ENCODE data around the gene DIDO1. TPM values are rescaled to one million over a fixed set of nuclear protein-coding genes. Genes with fewer than 3 reads are reported as not detected.

Gene DIDO1
- total and polyA plus RNA-seq, 2 of the 13 experiments (the other 11 are each of a cell fraction or from before 2014, with no cell fraction given): 75.0 to 75.1 TPM

DNA sequence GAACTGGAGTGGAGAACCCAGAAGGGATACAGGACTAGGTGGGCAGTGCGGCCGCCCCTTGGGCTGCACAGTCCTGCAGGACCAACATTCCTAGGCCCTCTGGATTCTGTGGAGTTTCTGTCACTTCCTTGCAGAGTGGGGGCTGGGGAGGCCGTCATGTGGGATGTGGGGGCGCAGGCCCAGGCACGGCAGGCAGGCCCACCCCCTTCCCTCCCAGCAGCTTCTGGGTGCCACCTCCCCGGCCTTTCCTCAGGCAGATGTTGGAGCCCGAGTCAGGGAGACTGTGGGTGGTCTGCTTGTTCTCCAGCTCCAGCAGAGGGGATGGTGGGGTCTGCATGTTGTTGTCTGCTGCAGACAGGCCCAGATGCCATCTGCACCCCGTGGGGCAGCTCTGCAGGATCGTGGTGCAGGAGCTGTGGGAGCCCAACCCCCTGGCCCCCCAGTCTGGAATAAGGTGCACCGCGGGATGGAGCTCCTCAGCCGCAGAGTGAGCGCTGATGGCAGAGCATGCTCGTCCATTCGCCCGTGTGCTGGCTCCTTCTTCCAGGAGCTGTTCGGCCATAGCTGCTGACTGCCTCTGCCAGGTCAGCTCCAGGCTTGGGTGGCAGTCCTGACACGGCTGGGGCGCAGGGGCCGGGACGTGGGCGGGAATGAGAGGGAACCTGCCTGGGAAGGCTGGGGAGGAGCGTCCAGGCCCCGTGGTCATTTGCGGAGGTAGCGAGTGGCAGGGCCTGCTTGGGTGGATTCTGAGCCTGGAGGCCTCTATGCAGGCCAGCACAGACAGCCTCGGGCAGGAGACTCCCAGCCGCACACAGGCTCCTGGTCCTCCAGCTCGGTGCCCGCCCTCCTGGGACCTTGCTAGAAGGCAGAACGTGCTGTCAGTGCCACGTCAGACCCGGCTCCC lies 44.3 kb upstream of the DIDO1 start (continued):
- TF ChIP-seq, protein P1, sequence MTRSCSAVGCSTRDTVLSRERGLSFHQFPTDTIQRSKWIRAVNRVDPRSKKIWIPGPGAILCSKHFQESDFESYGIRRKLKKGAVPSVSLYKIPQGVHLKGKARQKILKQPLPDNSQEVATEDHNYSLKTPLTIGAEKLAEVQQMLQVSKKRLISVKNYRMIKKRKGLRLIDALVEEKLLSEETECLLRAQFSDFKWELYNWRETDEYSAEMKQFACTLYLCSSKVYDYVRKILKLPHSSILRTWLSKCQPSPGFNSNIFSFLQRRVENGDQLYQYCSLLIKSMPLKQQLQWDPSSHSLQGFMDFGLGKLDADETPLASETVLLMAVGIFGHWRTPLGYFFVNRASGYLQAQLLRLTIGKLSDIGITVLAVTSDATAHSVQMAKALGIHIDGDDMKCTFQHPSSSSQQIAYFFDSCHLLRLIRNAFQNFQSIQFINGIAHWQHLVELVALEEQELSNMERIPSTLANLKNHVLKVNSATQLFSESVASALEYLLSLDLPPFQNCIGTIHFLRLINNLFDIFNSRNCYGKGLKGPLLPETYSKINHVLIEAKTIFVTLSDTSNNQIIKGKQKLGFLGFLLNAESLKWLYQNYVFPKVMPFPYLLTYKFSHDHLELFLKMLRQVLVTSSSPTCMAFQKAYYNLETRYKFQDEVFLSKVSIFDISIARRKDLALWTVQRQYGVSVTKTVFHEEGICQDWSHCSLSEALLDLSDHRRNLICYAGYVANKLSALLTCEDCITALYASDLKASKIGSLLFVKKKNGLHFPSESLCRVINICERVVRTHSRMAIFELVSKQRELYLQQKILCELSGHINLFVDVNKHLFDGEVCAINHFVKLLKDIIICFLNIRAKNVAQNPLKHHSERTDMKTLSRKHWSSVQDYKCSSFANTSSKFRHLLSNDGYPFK (CRISPR knock-in tag; IDR thresholded peaks at IDR 0.05; ENCODE audit: borderline replicate concordance): peak; percentile 78
- TF ChIP-seq ZNF713 (CRISPR knock-in tag; IDR thresholded peaks at IDR 0.05) (0 out of 2 replicates have a peak, but pooled peaks have one; percentile 58), ZNF441 (CRISPR knock-in tag; IDR thresholded peaks at IDR 0.05; ENCODE audit: borderline replicate concordance) (0 out of 2 replicates have a peak, but pooled peaks have one; percentile 17), GABPB1 (CRISPR knock-in tag; IDR thresholded peaks at IDR 0.05) (peak; percentile 31; the same call in 1 of the 2 replicates), ZNF850 (CRISPR knock-in tag; conservative IDR thresholded peaks at IDR 0.05) (no peak), THYN1 (CRISPR knock-in tag; IDR thresholded peaks at IDR 0.05; ENCODE audit: borderline replicate concordance, low read depth) (no peak), SALL1 (CRISPR knock-in tag; IDR thresholded peaks at IDR 0.05) (peak; percentile 33; the same call in 1 of the 2 replicates), HNF4G (IDR thresholded peaks at IDR 0.05; ENCODE audit: borderline replicate concordance, low read depth, low read length) (no peak), HNF4G (CRISPR knock-in tag; IDR thresholded peaks at IDR 0.05; ENCODE audit: borderline replicate concordance, low read depth) (no peak), HES4 (CRISPR knock-in tag; IDR thresholded peaks at IDR 0.05; ENCODE audit: borderline replicate concordance) (0 out of 2 replicates have a peak, but pooled peaks have one; percentile 38), ZNF589 (CRISPR knock-in tag; conservative IDR thresholded peaks at IDR 0.05) (no peak), ELF1 (CRISPR knock-in tag; IDR thresholded peaks at IDR 0.05) (no peak), EEA1 (CRISPR knock-in tag; IDR thresholded peaks at IDR 0.05; ENCODE audit: borderline replicate concordance) (peak; percentile 44), BCL6 (CRISPR knock-in tag; IDR thresholded peaks at IDR 0.05) (no peak)
- TF ChIP-seq, protein P2, sequence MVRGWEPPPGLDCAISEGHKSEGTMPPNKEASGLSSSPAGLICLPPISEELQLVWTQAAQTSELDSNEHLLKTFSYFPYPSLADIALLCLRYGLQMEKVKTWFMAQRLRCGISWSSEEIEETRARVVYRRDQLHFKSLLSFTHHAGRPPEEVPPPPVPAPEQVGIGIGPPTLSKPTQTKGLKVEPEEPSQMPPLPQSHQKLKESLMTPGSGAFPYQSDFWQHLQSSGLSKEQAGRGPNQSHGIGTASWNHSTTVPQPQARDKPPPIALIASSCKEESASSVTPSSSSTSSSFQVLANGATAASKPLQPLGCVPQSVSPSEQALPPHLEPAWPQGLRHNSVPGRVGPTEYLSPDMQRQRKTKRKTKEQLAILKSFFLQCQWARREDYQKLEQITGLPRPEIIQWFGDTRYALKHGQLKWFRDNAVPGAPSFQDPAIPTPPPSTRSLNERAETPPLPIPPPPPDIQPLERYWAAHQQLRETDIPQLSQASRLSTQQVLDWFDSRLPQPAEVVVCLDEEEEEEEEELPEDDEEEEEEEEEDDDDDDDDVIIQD (CRISPR knock-in tag; IDR thresholded peaks at IDR 0.05; ENCODE audit: low read depth): no peak
- TF ChIP-seq, protein P3, sequence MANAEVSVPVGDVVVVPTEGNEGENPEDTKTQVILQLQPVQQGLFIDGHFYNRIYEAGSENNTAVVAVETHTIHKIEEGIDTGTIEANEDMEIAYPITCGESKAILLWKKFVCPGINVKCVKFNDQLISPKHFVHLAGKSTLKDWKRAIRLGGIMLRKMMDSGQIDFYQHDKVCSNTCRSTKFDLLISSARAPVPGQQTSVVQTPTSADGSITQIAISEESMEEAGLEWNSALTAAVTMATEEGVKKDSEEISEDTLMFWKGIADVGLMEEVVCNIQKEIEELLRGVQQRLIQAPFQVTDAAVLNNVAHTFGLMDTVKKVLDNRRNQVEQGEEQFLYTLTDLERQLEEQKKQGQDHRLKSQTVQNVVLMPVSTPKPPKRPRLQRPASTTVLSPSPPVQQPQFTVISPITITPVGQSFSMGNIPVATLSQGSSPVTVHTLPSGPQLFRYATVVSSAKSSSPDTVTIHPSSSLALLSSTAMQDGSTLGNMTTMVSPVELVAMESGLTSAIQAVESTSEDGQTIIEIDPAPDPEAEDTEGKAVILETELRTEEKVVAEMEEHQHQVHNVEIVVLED (CRISPR knock-in tag; IDR thresholded peaks at IDR 0.05; ENCODE audit: borderline replicate concordance): no peak; the same call in 1 of the 2 replicates
- TF ChIP-seq, protein P4, sequence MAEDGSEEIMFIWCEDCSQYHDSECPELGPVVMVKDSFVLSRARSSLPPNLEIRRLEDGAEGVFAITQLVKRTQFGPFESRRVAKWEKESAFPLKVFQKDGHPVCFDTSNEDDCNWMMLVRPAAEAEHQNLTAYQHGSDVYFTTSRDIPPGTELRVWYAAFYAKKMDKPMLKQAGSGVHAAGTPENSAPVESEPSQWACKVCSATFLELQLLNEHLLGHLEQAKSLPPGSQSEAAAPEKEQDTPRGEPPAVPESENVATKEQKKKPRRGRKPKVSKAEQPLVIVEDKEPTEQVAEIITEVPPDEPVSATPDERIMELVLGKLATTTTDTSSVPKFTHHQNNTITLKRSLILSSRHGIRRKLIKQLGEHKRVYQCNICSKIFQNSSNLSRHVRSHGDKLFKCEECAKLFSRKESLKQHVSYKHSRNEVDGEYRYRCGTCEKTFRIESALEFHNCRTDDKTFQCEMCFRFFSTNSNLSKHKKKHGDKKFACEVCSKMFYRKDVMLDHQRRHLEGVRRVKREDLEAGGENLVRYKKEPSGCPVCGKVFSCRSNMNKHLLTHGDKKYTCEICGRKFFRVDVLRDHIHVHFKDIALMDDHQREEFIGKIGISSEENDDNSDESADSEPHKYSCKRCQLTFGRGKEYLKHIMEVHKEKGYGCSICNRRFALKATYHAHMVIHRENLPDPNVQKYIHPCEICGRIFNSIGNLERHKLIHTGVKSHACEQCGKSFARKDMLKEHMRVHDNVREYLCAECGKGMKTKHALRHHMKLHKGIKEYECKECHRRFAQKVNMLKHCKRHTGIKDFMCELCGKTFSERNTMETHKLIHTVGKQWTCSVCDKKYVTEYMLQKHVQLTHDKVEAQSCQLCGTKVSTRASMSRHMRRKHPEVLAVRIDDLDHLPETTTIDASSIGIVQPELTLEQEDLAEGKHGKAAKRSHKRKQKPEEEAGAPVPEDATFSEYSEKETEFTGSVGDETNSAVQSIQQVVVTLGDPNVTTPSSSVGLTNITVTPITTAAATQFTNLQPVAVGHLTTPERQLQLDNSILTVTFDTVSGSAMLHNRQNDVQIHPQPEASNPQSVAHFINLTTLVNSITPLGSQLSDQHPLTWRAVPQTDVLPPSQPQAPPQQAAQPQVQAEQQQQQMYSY (CRISPR knock-in tag; IDR thresholded peaks at IDR 0.05): no peak

Measured in HepG2 (cell line).